Stimulated activated CD4-positive, alpha-beta T cell treated with anti-CD3 and anti-CD28 coated beads, Interleukin-1b, Interleukin-23, amount 100 ng/mL, for 1 hour (primary cell): ENCODE measurements around the gene COP1.
"Not testable (repeated sequence)": the region's sequence is repeated elsewhere in the genome, so short reads cannot be mapped to it uniquely, and the experiment has no call there.

Experiments
- DNase-seq, 2 donors: peaks; one replicate each; pipeline ENCODE4 v3.0.0-alpha.2; 2020; ENCODE audit warnings: low read depth in 2 of 2

The COP1 gene

GRCh38 chr1:176122282-176122681 is 84.8 kb downstream of the COP1 start:
- DNase-seq = no peak

- DNase-seq = no peak
These were observed 87.5 kb downstream of the COP1 start for GRCh38 chr1:176119549-176119948.

- DNase-seq = no peak
These were observed 88.1 kb downstream of the COP1 start for GRCh38 chr1:176118985-176119384.

- no peak for DNase-seq
These were observed 95.3 kb downstream of the COP1 start for GRCh38 chr1:176111835-176112234.

GRCh38 chr1:176110203-176110602 is 96.9 kb downstream of the COP1 start:
- DNase-seq = no peak

- DNase-seq = no peak
These were observed 104.2 kb downstream of the COP1 start for GRCh38 chr1:176102768-176103350.

GRCh38 chr1:176101951-176102642 is 105.0 kb downstream of the COP1 start:
- no peak for DNase-seq

GRCh38 chr1:176098560-176098959 is 108.5 kb downstream of the COP1 start:
- DNase-seq = no peak

GRCh38 chr1:176096015-176096414 is 111.1 kb downstream of the COP1 start:
- no peak for DNase-seq

- no peak for DNase-seq
These were observed 116.3 kb downstream of the COP1 start for GRCh38 chr1:176090766-176091165.

- DNase-seq = not testable (repeated sequence)
These were observed 119.3 kb downstream of the COP1 start for GRCh38 chr1:176087746-176088145.

- DNase-seq = no peak
These were observed 133.4 kb downstream of the COP1 start for GRCh38 chr1:176073524-176074157.

- no peak for DNase-seq
These were observed 138.2 kb downstream of the COP1 start for GRCh38 chr1:176068901-176069300.

GRCh38 chr1:176068256-176068655 is 138.8 kb downstream of the COP1 start:
- DNase-seq = no peak

- DNase-seq = no peak
These were observed 140.4 kb downstream of the COP1 start for GRCh38 chr1:176066709-176067108.

GRCh38 chr1:176058686-176059085 is 148.4 kb downstream of the COP1 start:
- no peak for DNase-seq

GRCh38 chr1:176056312-176056711 is 150.8 kb downstream of the COP1 start:
- DNase-seq = no peak

- DNase-seq = no peak
These were observed 151.7 kb downstream of the COP1 start for GRCh38 chr1:176055398-176055797.

GRCh38 chr1:176051902-176052518 is 155.1 kb downstream of the COP1 start:
- DNase-seq = no peak

GRCh38 chr1:176051402-176051801 is 155.7 kb downstream of the COP1 start:
- no peak for DNase-seq

- no peak for DNase-seq
These were observed 157.5 kb downstream of the COP1 start for GRCh38 chr1:176049582-176049981.

- DNase-seq = no peak
These were observed 160.2 kb downstream of the COP1 start for GRCh38 chr1:176046926-176047325.

GRCh38 chr1:176043537-176043936 is 163.5 kb downstream of the COP1 start:
- no peak for DNase-seq
